ENCODE data around the gene MYH4.

- TF ChIP-seq GATA2 (IDR thresholded peaks at IDR 0.05; ENCODE audit: low read depth, low read length), result no peak
- no peak for TF ChIP-seq GATA3 (IDR thresholded peaks at IDR 0.05; ENCODE audit: low read depth, low read length)
Measured at GRCh38 chr17:10429421-10430045, 39.8 kb downstream of the MYH4 start.
